GM21619 (cell line): ENCODE measurements around the gene FOXE3.
"Not testable (repeated sequence)": the region's sequence is repeated elsewhere in the genome, so short reads cannot be mapped to it uniquely, and the experiment has no call there.

Experiments
- ATAC-seq: cut with Tn5 transposase; IDR thresholded peaks from one replicate; pipeline ENCODE4 v1.9.1; 2021; ENCODE audit not compliant: unreplicated experiment

Gene FOXE3

DNA sequence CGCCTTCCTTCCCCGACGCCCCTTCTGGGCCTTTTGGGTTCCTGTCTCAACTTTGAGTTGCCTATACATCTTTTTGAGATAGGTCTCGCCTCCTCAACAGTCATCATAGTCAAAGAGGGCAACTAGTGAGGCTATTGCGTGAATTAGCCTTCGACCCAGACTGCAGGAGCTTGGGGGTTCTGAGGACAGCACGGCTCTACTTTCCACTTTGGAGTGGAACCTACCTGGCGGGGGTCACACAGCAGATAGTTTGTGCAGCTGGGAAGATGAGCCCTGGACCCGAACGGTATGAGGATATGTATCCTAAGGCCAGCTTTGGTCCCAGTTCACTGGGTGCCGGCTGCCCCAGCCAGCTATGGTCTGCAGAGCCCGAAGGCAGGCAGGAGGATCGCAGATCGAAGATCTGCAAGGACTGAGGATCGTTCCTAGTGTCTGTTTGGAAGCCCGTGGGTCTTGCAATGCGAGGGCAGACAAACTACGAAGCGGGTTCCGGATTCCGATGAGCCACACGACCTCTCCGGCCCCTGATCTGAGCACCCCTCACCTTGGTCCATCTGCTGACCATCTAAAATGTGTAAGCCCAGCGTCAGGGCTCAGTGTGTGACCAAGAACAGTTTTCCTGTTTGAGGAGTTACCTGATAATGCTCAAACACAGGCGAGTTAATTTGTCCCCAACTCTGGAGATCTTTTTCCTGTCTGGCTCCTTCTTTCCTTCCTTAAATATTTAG, 29.9 kb downstream of the FOXE3 start:
- ATAC-seq = no peak

DNA sequence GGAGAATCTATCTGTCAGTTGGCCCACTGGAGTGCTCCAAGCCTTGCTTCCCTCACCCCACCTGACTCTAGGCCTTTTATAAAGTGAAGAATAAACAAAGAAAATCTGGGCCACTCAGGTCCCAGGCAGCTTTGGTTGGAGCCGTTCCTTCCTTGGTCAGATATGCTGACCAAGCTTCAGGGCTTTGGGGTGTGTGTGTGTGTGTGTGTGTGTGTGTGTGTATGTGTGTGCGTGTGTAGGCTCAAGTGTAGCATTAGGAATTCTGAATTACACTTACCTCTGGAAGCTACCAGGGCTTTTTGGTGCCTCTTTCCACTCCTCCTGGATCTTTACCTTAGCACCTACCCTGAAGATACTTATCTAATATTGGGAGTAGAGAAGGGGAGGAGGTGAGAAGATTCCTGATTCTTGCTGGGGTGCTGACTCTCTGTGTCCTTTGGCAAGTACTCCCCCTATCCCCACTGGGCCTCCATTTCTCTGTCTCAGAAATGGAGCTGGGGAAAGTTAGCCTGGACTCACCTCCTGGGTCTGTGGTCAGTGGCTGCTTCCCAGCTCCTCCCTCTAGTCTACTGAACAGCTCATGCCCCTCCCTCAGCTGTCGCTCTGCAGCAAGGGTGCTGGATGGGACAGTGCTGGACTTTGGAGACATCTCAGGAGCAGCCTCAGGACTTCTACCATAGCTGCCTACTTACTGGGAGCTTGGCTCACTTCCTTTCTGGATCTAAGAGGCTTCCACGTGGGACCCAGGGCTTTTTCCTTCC, 32.6 kb downstream of the FOXE3 start:
- no peak for ATAC-seq

DNA sequence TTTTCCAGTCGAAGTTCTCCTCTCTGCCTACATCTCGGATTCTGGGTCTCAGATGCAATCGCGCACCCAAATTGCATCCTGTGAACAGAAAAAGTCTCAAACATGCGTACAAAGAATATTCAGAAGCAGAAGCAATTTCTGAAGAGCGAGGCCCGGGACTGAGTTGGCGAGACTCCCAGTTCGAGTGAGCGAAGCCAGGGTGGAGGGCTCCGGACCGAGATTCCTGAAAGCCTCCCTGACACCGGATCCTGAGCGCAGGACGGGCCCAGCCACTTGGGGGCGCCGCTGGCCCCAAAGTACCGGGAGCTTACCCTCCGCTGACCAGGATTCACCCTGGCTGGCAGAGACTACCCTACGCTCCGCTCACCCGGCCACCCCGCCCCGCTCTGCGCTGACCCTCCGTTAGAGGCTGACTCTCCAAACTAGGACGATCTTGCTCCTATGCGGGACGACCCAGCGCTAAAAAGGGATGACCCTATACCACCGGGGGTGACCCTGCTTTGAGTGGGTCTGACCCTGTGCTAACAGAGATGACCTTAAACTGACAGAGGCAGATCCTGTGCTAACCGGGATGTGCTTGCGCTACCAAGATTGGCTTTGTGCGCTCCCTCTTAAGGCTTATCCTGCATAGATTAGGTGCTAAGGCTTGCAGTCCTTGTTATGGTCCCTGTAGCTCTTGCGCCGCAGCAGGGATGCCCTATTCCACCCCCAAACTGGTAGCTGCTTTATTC, 33.9 kb downstream of the FOXE3 start:
- no peak for ATAC-seq

DNA sequence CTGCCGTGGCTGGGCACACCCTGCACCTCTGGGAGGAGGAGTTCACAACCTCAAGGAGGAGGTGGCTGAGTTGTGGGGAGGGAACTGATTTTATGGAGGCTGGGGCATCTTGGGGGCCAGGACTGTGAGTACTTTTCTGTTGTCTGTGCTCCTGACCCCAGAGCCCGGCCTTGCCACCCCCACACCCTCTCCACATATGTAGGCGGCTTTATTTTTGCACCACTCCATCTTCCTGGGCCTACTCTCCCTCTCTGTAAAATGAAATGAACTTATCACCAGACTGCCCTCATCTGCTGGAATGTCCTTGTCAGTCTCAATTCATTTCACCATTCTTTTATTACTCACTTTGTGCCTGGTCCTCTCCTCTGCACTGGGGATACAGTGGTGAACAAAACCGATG, 34.5 kb downstream of the FOXE3 start:
- no peak for ATAC-seq

DNA sequence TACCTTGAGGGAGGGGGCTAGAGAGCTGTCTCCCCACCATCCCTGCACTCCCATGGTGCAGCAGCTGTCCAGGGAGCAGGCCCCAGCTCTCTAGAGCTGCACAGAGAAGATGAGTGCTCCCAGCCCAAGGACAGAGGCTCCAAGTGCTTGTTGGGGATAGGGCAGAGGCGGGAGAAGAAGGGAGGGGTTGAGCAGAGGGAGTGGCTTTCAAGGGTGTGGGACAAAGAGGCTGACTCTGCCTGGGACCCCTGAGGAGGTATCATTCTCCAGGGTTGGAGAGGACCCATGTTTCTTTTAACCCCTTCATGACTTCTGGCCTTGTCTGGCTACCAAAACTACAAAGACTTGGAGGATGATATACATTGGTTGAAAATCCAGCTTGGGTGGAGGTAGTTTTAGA, 36.3 kb downstream of the FOXE3 start:
- no peak for ATAC-seq

DNA sequence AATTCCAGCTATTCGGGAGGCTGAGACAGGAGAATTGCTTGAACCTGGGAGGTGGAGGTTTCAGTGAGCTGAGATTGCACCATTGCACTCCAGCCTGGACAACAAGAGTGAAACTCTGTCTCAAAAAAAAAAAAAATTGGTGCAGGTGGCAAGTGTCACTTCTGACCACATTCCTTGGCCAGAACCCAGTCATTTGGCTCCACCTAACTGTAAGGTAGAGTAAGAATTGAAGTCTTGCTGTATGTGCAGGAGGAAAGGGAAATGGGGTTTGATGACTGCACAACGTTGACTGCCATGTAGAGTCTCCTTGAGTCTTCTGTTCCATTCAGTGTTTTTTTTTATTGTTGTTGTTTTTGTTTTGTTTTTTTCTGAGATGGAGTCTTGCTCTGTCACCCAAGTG, 37.8 kb downstream of the FOXE3 start:
- ATAC-seq = not testable (repeated sequence)

DNA sequence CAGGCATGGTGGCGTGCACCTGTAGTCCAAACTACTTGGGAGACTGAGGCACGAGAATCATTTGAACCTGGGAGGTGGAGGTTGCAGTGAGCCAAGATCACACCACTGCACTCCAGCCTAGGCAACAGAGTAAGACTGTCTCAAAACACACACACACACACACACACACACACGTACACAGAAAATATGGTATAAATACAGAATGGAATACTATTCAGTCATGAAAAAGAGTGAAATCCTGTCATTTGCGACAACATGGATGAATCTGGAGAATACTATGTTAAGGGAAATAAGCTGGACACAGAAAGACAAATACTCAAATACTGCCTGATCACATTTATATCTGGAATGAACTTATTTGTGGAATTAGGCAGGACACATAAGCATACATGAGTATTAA, 40.2 kb downstream of the FOXE3 start:
- ATAC-seq = no peak

DNA sequence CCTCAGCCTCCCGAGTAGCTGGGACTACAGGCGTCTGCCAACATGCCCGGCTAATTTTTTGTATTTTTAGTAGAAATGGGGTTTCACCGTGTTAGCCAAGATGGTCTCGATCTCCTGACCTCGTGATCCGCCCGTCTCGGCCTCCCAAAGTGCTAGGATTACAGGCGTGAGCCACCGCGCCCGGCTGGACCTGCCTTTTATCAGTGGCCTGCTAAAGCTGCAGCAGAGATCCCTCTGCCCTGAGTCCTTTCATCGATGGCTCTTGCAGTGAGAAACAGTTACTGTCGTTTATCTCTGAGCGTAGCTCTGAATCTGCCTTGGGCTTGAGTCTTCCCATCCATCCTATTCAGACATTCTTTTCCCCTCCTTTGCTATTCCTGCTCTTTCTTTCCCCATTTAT, 41.5 kb downstream of the FOXE3 start:
- ATAC-seq = not testable (repeated sequence)

DNA sequence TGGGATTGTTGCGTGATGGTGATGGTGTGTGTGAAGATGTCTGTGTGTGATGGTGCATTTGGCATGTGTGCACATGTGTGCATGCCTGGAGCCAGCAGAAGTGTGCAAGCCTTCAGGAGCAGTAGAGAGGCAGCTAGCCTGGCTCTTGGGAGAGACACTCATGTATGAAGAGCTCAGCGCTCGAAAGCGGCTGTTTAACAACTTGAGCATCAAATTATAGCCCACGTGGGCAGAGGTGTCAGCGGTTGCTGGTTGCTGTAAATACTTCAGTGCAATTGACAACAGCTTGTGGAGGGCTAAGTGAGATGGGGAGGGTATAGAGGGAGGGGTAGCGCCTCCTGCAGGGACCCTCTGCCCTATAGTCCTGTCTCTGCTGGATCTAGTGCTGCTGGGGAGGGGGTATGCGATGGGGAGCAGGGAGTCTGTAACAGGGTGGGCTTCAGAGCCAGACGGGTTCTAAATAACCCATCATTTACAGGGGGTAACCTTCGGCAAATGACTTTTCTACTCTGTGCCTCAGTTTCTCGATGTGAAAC, 43.2 kb downstream of the FOXE3 start:
- no peak for ATAC-seq

DNA sequence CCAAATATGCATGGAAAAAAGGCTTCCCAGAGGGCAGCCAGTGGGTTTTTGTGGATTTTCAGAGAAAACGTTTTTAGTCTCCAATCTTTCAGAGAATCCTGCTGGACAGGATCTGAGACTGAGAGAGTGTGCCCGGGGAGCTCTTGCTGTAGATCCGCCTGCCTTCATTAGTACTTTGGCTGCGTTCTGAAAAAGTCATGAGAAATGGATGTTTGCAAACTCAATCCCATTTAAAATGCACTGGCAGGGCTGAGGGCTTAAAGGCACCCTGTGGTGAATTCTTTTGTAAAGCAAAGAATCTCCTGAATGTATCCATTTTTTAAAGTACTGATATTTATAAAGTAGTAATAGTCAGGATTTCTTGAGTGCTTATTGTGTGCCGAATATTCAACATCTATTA, 44.0 kb downstream of the FOXE3 start:
- ATAC-seq = no peak

DNA sequence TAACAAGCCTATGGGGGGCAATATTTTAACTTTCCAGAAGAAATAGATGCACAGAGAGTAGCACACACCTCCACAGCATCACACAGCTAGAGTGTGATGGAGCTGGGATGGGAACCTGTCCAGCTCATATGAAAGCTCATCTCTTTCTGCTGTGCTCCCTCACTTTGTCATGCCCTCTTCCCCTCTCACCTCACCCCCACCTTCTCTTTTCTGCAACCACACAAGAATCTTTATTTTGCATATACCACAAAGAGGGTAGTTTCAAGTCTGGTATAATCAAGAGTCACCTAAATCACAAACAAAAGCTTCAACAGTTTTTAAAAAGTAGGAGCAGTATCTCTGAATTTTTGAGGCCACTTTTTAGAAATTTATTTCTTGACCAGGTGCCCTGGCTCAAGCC, 44.4 kb downstream of the FOXE3 start:
- no peak for ATAC-seq

DNA sequence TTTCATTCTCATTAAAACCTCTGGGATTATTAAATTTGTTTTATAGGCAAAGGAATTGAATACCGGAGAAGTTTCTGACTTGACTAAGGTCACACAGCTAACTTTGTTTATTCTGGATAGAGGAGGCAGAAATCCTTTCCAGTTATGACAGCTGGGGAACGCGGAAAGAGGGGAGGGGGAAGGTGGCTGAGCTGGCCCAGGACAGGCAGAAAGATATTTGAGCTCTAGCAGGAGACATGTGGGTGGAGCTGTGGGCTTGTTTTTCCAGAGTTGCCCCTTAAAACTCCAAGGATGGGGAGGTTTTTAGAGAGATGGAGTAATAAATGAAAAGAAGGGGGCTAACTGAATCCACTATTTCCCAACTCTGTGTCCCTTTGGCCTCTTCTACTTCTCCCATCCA, 49.5 kb downstream of the FOXE3 start:
- no peak for ATAC-seq
